ENCODE measurements around the gene PTCH1.

The PTCH1 gene

DNA sequence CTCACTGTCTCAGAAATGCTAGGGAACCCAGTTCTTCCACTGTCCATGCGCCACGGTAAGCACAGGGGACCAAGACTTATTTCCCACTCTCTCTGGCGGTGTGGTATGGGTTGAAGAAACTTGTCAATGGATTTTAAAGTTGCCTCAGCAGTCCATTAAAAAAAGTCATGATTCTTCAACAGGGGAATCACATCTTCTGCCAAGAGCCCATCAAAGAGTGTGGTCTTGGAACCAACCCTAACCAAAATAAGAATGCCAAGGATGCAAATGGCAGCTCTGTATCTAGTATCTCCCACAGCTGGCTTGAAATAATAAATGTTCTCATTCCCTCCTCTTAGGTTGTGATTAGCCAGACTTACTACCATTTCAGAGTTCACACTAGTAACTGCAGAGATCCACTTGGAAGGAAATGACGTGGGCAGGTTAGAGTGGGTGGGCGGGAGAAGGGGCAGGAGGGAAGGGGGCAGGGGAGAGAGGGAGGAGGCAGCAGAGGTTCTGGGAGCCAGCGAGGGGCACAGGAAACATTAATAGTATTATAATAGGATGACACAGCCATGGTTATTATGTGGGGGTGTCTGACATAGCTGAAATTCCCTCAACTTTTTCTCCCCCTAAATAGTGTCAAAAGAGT is 17.6 kb downstream of the PTCH1 start:
- no peak for DNase-seq (ENCODE audit: low read depth in 2 of 2)

DNA sequence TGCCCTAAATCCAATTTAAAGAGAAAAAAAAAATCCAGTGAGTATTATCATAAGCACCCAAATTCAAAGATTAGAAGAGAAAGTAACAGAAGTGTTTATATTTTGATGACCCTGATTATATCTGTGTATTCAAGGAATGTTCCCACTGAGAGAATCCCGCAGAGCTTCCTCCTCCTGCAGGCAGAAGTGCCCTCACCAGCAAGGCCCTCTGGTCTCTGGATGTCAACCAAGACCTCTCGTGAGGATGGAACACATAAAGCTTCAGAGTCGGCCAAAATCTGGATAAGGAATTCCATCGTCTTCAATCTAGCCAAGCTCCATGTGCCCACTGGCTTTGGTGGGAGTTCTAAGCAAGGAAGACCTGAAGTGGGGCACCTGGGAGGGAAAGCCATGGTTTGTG is 18.1 kb downstream of the PTCH1 start:
- no peak for DNase-seq (ENCODE audit: low read depth in 2 of 2)

DNA sequence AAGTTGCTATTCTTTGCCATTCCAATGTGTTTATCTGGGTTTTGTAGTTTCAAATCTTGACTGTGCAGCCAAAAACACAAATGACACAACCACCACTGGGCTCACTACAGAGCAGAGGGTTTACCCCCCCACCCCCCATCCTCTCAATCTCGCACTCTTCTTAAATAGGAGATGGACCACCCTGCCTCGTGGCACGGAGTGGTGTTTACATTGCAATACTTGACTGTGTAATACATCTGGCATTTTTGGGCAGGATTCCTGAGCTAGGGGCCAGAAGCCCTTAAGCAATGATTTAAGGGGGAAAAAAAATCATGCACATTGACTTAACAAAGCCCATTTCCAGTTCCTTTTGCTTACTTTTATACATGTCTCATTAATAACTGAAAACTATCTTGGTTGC is 19.0 kb downstream of the PTCH1 start:
- no peak for DNase-seq (ENCODE audit: low read depth in 2 of 2)

DNA sequence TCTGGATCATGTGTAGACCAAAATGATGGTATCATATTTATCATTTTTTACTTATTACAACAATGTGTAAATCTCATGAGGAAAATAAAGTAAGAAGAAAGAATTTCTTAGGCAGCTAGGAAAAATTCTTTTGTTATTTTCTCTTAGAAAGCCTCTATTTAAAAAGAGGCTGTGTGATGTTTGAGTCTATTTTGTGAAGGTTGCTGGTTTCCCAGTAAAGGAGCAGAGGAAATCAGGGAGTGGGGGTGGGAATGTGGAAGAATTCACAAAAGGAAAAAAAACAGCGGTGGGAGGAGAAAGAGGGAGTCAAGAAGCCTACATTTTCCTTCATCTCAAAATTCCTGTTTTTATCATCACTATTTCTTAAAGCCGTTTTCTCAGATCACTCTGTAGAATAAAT is 20.1 kb downstream of the PTCH1 start:
- DNase-seq (ENCODE audit: low read depth in 2 of 2): no peak

GRCh38 chr9:95495961-95496360 is 20.8 kb downstream of the PTCH1 start:
- DNase-seq (ENCODE audit: low read depth in 2 of 2): no peak

GRCh38 chr9:95495529-95495928 is 21.2 kb downstream of the PTCH1 start:
- no peak for DNase-seq (ENCODE audit: low read depth in 2 of 2)

- peak; percentile 63 to 70 for DNase-seq (ENCODE audit: low read depth in 2 of 2)
These were observed 22.1 kb downstream of the PTCH1 start for GRCh38 chr9:95494416-95495371.

DNA sequence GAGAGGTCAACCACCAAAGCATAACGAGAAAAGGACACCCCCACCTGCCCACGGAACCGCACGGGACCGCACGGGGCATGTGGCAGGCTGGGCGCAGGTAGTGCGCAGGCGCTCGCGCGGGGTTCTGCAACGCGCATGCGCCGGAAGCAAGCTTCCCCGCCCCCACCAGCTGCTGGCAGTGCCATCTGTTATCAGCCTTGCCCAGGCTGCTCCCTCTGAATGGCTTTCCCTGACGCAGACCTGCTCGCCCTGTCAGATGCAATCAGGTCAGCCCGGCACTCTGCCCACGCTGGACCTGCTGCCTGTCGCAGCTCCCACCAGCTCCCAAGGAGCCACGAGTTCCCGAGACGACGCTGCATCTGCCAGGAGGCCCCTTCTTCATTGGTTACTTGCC is 22.8 kb downstream of the PTCH1 start:
- DNase-seq (ENCODE audit: low read depth in 2 of 2): no peak

DNA sequence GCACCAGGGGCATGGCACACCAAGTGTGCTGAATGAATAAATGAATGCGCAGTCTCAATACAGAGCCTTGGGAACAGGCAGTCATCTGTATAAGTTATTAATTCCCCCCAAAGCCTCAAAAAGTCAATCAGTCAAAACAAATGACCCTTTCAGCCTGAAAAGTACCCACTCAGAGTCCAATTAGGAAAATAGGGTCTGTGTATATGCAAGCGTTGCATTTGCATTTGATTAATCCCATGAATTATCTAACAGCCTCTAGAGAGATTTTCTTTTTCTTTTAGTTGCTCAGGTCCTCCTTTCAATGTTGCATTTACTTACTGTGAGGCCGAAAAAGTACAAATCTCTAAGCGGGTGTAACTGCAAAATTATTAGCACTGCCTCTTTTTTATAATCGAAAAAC is 23.4 kb downstream of the PTCH1 start:
- DNase-seq (ENCODE audit: low read depth in 2 of 2): no peak

DNA sequence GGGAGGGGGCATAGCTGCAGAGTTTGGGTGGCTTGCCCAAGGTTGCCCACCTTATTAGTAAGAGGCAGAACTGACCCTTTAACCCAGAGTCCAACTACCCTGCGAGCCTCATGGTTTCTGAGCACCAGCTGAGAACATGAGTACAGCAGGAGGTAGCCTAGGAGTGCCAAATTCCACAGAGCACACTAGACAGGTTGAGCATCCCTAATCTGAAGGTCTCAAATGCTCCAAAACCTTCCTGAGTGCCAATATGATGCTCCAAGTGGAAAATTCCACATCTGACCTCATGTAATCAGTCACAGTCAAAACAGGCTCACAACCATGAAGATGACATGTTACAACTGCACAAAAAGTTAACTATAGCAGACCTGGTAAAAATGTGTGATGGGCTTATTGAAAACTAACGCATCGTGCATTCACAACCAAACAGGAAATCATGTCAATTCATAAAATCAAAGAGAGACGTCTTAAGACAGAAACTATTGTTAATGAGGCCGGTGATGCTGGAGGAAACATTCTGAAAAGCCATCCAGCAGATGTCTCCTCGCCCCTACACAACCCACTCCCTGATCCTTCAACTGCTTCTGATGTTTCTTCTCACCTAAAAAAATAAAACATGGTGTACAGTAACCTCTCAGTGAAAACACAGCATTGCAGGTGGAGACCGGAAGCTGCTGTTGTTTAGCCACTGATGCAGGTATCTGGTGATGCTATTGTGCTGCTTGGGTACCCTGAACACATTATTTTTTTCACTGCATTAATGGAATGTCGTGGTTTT is 25.0 kb downstream of the PTCH1 start:
- DNase-seq (ENCODE audit: low read depth in 2 of 2): no peak

DNA sequence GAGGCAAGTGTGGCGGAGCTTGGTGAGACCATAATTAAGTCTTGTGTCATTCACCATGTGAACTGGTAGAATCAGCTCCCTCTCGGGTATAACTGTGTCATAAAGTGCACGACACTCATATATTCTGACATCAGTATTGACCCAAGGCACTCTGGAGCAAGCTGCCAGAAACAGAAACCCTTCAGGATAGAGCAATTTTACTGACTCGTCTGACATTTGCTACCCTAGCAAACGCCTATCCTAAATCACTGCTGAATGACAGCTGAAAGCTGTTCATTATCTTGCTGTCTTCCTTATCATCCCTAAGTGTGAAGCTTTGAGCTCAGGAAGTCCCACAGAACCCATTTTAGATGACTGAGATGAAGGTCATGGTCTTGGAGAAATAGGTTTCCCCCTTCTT is 27.8 kb downstream of the PTCH1 start:
- no peak for DNase-seq (ENCODE audit: low read depth in 2 of 2)

DNA sequence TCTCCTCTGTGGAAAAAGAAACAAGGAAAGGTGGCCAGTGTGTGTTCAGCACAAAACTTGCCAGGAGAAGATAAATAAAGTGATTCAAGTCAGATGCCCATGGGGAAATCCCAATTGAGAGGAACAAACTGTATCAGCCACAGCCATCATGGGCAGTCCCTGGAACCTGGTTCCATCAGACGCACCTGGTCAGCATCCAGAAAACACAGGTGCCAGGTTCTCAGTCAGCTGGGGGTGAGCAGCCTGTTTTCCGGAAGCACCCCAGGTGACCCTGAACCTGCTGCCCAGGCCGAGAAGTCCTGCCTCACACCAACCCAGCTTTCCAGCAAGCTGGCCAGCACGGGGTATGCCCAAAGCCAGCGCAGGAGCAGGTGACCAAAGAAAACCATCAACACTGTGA is 30.5 kb downstream of the PTCH1 start:
- no peak for DNase-seq (ENCODE audit: low read depth in 2 of 2)

GRCh38 chr9:95484225-95484624 is 32.5 kb downstream of the PTCH1 start:
- no peak for DNase-seq (ENCODE audit: low read depth in 2 of 2)

DNA sequence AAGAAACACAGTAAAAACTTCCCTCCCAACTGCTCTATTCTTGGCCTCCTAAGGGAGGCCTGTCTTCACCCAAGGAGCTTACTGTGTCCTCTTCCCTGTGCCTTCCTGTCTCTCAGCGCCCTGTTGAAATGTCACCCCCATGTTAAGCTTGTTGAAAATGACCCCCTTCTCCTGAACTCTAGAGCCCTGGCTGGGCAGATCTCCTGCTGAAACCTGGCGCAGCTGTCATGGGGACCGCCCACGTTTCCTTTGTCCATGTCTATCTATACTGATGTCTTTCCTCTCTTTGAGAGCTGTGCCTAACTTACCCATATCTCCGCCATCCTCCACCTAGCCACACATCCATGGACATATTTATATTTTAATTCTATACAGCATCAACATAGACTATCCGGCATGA is 33.3 kb downstream of the PTCH1 start:
- DNase-seq (ENCODE audit: low read depth in 2 of 2): no peak

GRCh38 chr9:95482621-95483020 is 34.1 kb downstream of the PTCH1 start:
- no peak for DNase-seq (ENCODE audit: low read depth in 2 of 2)

DNA sequence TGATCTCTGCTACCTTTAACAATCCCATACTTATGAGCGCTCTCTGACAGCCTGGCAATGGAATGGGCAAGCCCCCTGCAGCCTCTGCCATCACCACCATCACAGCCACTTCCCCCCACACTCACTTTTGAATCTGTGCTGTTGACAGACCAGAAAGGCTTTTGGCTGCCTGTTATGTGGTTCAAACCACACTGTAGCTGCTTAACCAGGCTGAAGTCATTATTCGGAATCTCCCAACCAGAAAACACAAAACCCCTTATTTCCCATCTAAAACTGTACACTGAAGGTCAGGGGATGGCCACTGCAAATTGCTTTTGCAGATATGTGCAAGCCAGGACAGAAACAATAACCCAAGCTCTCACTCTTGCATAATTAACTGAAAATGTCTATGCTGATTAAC is 35.8 kb downstream of the PTCH1 start:
- no peak for DNase-seq (ENCODE audit: low read depth in 2 of 2)

- DNase-seq (ENCODE audit: low read depth in 2 of 2): no peak
These were observed 36.4 kb downstream of the PTCH1 start for GRCh38 chr9:95480346-95480745.

DNA sequence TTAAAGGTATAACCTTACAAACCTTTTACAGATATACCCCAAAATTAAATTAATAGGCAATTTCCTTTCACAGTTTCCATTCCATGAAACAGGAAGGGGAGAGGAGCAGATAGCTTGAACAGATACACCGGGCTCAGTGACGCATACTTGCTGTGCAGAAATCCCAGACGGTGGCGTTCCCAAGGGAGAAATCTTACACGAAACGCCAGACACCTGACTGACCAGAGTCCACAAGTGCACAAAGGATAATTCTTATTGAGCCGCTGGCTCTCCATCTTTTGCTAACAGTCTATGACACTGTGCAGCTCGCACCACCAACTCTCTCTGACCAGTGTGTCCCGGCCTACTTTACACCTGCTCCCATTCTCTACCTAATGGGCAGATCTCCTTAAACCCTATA is 37.4 kb downstream of the PTCH1 start:
- no peak for DNase-seq (ENCODE audit: low read depth in 2 of 2)

- DNase-seq (ENCODE audit: low read depth in 2 of 2): no peak
These were observed 38.4 kb downstream of the PTCH1 start for GRCh38 chr9:95478335-95478734.

DNA sequence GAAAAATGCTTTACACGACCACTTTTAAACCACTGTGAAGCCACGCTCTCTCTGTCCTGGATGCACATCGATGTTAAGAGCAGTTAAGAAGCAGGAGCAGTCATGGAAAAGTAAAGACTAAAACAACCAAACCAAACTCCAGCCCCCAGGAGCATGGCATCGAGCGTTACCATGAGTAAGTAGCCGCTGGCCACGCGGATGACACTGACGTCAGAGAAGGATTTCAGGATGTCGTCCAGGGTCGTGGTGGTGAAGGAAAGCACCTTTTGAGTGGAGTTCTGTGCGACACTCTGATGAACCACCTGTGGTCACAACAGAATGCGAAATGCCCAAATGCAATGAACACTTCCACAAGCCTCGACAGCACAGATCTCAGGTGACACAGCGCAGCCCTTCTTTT is 38.9 kb downstream of the PTCH1 start:
- no peak for DNase-seq (ENCODE audit: low read depth in 2 of 2)

- no peak for DNase-seq (ENCODE audit: low read depth in 2 of 2)
These were observed 39.3 kb downstream of the PTCH1 start for GRCh38 chr9:95477441-95477840.

GRCh38 chr9:95468791-95469190 is 48.0 kb downstream of the PTCH1 start:
- DNase-seq (ENCODE audit: low read depth in 2 of 2): no peak

- no peak for DNase-seq (ENCODE audit: low read depth in 2 of 2)
These were observed 51.7 kb downstream of the PTCH1 start for GRCh38 chr9:95465115-95465514.

All from stimulated activated CD8-positive, alpha-beta memory T cell treated with anti-CD3 and anti-CD28 coated beads, Interleukin-7, amount 100 ng/mL, for 1 hour (primary cell).